HG03045 (cell line): ENCODE data around the gene NKX2-8.

Experiments
- ATAC-seq: cut with Tn5 transposase; IDR thresholded peaks from one replicate; pipeline ENCODE4 v1.9.1; 2021; ENCODE audit warnings: mild to moderate bottlenecking, moderate library complexity; ENCODE audit not compliant: unreplicated experiment

The NKX2-8 gene

GRCh38 chr14:36582011-36582873 is at the start of gene NKX2-8:
Gene NKX2-8, minus strand, starts transcription at chr14:36582614. Its CDS starts 225 bp downstream, at chr14:36582389.
- no peak for ATAC-seq

- ATAC-seq: no peak
Measured at GRCh38 chr14:36627981-36628380, 45.6 kb upstream of the NKX2-8 start.

GRCh38 chr14:36626151-36626550 is 43.7 kb upstream of the NKX2-8 start:
- no peak for ATAC-seq

GRCh38 chr14:36625436-36625835 is 43.0 kb upstream of the NKX2-8 start:
- no peak for ATAC-seq

GRCh38 chr14:36625014-36625413 is 42.6 kb upstream of the NKX2-8 start:
- no peak for ATAC-seq

GRCh38 chr14:36619853-36620252 is 37.4 kb upstream of the NKX2-8 start:
- no peak for ATAC-seq

- no peak for ATAC-seq
Measured at GRCh38 chr14:36619131-36619530, 36.7 kb upstream of the NKX2-8 start.

- ATAC-seq: no peak
Measured at GRCh38 chr14:36618641-36619040, 36.2 kb upstream of the NKX2-8 start.

- no peak for ATAC-seq
Measured at GRCh38 chr14:36617824-36618223, 35.4 kb upstream of the NKX2-8 start.

- ATAC-seq: no peak
Measured at GRCh38 chr14:36605506-36605857, 23.1 kb upstream of the NKX2-8 start.

- peak; percentile 57 for ATAC-seq
Measured at GRCh38 chr14:36604757-36605505, 22.5 kb upstream of the NKX2-8 start.

GRCh38 chr14:36600431-36600830 is 18.0 kb upstream of the NKX2-8 start:
- no peak for ATAC-seq

GRCh38 chr14:36591482-36591881 is 9.1 kb upstream of the NKX2-8 start:
- no peak for ATAC-seq

GRCh38 chr14:36588788-36589187 is 6.4 kb upstream of the NKX2-8 start:
- no peak for ATAC-seq

- no peak for ATAC-seq
Measured at GRCh38 chr14:36588119-36588518, 5.7 kb upstream of the NKX2-8 start.

GRCh38 chr14:36585100-36585499 is 2.7 kb upstream of the NKX2-8 start:
- ATAC-seq: no peak

GRCh38 chr14:36583893-36584811 is 1.7 kb upstream of the NKX2-8 start:
- ATAC-seq: no peak

GRCh38 chr14:36583242-36583892 is 953 bp upstream of the NKX2-8 start:
- ATAC-seq: no peak

- no peak for ATAC-seq
Measured at GRCh38 chr14:36582874-36583241, 444 bp upstream of the NKX2-8 start.
